ENCODE data around the gene FIGN. TPM values are rescaled to one million over a fixed set of nuclear protein-coding genes. Genes with fewer than 3 reads are reported as not detected.
A peak's percentile ranks its signal among the peaks of the same experiment; 100 is the strongest.

Gene FIGN
- total RNA-seq, 1 donor, result 2.5 TPM

DNA sequence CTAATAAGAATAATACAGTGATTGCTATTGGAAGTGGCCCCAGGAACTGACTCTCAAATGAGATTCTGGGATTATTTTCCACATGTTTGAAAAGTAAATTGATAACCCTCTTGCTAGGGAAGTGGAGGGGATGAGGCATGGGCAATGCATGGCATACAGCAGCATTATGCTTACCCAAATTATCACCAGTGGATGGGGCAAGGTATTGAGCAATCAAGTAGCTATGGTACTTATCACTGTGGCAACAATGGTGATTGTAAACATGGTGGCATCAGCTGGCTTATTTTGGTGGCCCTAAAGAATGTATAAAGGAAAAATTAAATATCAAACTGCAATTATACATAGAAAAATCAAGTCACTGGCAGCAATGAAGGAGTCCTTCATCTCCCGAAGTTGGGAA is 155.1 kb downstream of the FIGN start:
- Histone ChIP-seq H3K79me2 (ENCODE audit: insufficient read depth, low read length) (no peaks in the 10 kb centered on the region), H3K4me2 (ENCODE audit: insufficient read depth, low read length) (no peak overlapping the region), H3K4me1 (ENCODE audit: insufficient read depth, low read length) (no peaks in the 10 kb centered on the region), H3K9me3 (ENCODE audit: low read depth, low read length) (no peaks in the 10 kb centered on the region), H2AFZ (ENCODE audit: low read length) (no peak overlapping the region), H3K4me3 (ENCODE audit: insufficient read depth, low read length) (no peak overlapping the region), H3K36me3 (ENCODE audit: insufficient read depth, low read length) (no peaks in the 10 kb centered on the region), H4K20me1 (ENCODE audit: insufficient read depth, low read length) (no peaks in the 10 kb centered on the region), H3K27me3 (ENCODE audit: insufficient read depth, low read length) (no peaks in the 10 kb centered on the region), H3K27ac (ENCODE audit: low read depth, low read length) (no peak overlapping the region)
- TF ChIP-seq, protein P1, sequence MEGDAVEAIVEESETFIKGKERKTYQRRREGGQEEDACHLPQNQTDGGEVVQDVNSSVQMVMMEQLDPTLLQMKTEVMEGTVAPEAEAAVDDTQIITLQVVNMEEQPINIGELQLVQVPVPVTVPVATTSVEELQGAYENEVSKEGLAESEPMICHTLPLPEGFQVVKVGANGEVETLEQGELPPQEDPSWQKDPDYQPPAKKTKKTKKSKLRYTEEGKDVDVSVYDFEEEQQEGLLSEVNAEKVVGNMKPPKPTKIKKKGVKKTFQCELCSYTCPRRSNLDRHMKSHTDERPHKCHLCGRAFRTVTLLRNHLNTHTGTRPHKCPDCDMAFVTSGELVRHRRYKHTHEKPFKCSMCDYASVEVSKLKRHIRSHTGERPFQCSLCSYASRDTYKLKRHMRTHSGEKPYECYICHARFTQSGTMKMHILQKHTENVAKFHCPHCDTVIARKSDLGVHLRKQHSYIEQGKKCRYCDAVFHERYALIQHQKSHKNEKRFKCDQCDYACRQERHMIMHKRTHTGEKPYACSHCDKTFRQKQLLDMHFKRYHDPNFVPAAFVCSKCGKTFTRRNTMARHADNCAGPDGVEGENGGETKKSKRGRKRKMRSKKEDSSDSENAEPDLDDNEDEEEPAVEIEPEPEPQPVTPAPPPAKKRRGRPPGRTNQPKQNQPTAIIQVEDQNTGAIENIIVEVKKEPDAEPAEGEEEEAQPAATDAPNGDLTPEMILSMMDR (IDR thresholded peaks at IDR 0.05; ENCODE audit: extremely low read depth, low read depth, low read length), result no peak
- DNase-seq (ENCODE audit: insufficient read length, low spot score, missing footprints), result no peak

DNA sequence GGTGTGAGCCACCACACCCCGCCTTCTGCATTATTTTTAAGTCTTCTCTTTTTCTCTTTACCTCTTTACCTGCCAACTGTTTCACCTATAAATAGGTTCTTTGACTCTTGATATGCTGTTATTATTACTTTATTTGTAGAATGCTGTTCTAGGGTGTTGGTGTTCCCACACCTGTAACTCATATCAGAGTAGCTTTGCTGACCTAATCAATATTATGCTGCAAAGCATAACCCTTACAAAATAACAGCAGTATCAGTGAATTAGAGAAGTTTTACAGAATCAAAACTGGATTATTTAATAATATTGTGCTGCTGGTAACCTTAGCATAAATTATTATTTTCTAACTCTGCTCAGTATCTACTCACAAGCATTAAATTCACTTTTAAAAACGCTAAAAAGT is 161.5 kb downstream of the FIGN start:
- Histone ChIP-seq H3K4me1 (ENCODE audit: insufficient read depth, low read length) (no peaks in the 10 kb centered on the region), H3K27ac (ENCODE audit: low read depth, low read length) (no peak overlapping the region), H3K4me3 (ENCODE audit: insufficient read depth, low read length) (no peak overlapping the region), H4K20me1 (ENCODE audit: insufficient read depth, low read length) (no peaks in the 10 kb centered on the region), H3K27me3 (ENCODE audit: insufficient read depth, low read length) (peaks cover 2% of the 10 kb centered on the region), H3K79me2 (ENCODE audit: insufficient read depth, low read length) (no peaks in the 10 kb centered on the region), H2AFZ (ENCODE audit: low read length) (no peak overlapping the region), H3K36me3 (ENCODE audit: insufficient read depth, low read length) (no peaks in the 10 kb centered on the region), H3K9me3 (ENCODE audit: low read depth, low read length) (no peaks in the 10 kb centered on the region), H3K4me2 (ENCODE audit: insufficient read depth, low read length) (no peak overlapping the region)
- DNase-seq (ENCODE audit: insufficient read length, low spot score, missing footprints), result peak; percentile 9
- TF ChIP-seq, protein P1 (IDR thresholded peaks at IDR 0.05; ENCODE audit: extremely low read depth, low read depth, low read length), result no peak

DNA sequence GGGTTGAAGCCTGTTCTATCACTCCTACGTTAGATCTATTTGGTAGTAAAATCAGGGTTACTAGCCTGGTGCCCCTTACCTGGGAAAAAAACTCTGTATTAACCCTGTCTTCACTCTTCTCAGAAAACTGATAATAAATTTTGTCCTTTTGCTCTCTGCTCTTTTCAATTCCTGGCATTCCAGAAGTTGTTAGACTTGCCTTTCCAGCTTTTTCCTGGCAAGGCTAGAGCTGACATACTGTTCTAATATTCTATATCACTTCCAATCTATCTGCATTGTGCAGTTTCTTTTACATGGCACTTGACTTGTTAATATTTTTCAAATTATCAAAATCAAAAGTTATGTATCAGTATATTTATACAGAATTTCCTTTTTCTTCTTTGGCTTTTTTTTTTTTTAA is 162.2 kb downstream of the FIGN start:
- Histone ChIP-seq H3K27ac (ENCODE audit: low read depth, low read length) (no peak overlapping the region), H3K4me2 (ENCODE audit: insufficient read depth, low read length) (no peak overlapping the region), H2AFZ (ENCODE audit: low read length) (no peak overlapping the region), H3K27me3 (ENCODE audit: insufficient read depth, low read length) (peaks cover 2% of the 10 kb centered on the region), H3K4me3 (ENCODE audit: insufficient read depth, low read length) (no peak overlapping the region), H4K20me1 (ENCODE audit: insufficient read depth, low read length) (no peaks in the 10 kb centered on the region), H3K79me2 (ENCODE audit: insufficient read depth, low read length) (no peaks in the 10 kb centered on the region), H3K36me3 (ENCODE audit: insufficient read depth, low read length) (no peaks in the 10 kb centered on the region), H3K4me1 (ENCODE audit: insufficient read depth, low read length) (no peaks in the 10 kb centered on the region), H3K9me3 (ENCODE audit: low read depth, low read length) (no peaks in the 10 kb centered on the region)
- TF ChIP-seq, protein P1 (IDR thresholded peaks at IDR 0.05; ENCODE audit: extremely low read depth, low read depth, low read length), result no peak
- DNase-seq (ENCODE audit: insufficient read length, low spot score, missing footprints), result no peak

DNA sequence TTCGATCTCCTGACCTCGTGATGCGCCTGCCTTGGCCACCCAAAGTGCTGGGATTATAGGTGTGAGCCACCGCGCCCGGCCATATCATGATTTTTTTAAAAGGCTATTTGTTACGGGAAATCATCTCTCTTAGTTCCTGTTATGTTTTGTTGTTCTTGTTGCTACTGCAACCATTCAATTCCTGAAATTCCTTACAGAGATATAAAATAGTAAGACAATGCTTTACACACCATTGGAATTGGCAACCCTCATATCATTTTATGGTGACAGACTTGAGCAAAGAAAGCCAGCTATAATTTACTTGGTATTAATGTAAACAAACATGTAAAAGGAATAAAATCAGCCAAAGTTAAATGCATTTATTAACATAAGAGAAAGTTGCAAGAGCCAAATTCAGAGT is 163.0 kb downstream of the FIGN start:
- Histone ChIP-seq H3K79me2 (ENCODE audit: insufficient read depth, low read length) (no peaks in the 10 kb centered on the region), H3K27me3 (ENCODE audit: insufficient read depth, low read length) (peaks cover 2% of the 10 kb centered on the region), H3K9me3 (ENCODE audit: low read depth, low read length) (no peaks in the 10 kb centered on the region), H3K27ac (ENCODE audit: low read depth, low read length) (no peak overlapping the region), H2AFZ (ENCODE audit: low read length) (no peak overlapping the region), H3K36me3 (ENCODE audit: insufficient read depth, low read length) (no peaks in the 10 kb centered on the region), H3K4me2 (ENCODE audit: insufficient read depth, low read length) (no peak overlapping the region), H3K4me3 (ENCODE audit: insufficient read depth, low read length) (no peak overlapping the region), H3K4me1 (ENCODE audit: insufficient read depth, low read length) (no peaks in the 10 kb centered on the region), H4K20me1 (ENCODE audit: insufficient read depth, low read length) (no peaks in the 10 kb centered on the region)
- TF ChIP-seq, protein P1 (IDR thresholded peaks at IDR 0.05; ENCODE audit: extremely low read depth, low read depth, low read length), result no peak
- peak; percentile 22 for DNase-seq (ENCODE audit: insufficient read length, low spot score, missing footprints)
